HG03039 (cell line): ENCODE data around the gene RASL11B.
"Not testable (repeated sequence)": the region's sequence is repeated elsewhere in the genome, so short reads cannot be mapped to it uniquely, and the experiment has no call there.

Experiments used
- ATAC-seq: cut with Tn5 transposase; IDR thresholded peaks from one replicate; pipeline ENCODE4 v1.9.1; 2021; ENCODE audit warnings: mild to moderate bottlenecking, moderate library complexity; ENCODE audit not compliant: unreplicated experiment

Gene RASL11B, protein sequence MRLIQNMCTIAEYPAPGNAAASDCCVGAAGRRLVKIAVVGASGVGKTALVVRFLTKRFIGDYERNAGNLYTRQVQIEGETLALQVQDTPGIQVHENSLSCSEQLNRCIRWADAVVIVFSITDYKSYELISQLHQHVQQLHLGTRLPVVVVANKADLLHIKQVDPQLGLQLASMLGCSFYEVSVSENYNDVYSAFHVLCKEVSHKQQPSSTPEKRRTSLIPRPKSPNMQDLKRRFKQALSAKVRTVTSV

DNA sequence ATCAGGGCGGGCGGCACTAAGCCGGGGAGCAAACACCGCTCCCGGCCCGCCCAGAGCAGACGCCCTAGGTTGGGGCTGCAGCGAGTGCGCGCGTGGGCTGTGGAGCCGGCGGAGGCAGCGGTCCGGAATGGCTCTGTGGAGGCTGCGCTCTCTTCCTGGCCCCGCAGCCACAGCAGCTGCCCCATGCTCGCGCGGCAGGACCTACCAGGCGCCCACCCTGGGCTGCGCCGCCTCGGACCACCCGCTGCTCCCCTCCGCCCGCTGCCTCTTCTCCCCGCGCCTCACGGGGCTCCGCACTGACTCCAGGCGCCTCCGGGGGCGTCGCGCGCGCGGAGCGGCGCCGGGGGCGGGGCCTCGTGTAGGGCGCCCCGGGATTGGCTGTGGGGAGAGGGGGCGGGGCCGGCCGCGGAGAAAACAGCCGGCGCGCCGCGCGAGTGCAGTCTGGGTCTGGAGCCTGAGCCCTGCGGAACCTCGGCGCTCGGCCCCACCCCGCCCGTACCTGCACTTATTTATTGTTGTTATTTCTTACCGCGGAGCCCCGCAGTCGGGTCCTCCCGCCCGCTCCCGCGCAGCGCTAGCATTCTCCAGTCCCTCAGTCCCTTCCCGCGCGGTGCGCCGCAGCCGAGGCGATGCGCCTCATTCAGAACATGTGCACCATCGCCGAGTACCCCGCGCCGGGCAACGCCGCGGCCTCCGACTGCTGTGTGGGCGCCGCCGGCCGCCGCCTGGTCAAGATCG is at the start of gene RASL11B:
Gene RASL11B (plus strand): TSS at position 439 of the 738 bp plus-strand sequence. CDS start 191 bp downstream, at position 630.
- peak; percentile 98 for ATAC-seq

DNA sequence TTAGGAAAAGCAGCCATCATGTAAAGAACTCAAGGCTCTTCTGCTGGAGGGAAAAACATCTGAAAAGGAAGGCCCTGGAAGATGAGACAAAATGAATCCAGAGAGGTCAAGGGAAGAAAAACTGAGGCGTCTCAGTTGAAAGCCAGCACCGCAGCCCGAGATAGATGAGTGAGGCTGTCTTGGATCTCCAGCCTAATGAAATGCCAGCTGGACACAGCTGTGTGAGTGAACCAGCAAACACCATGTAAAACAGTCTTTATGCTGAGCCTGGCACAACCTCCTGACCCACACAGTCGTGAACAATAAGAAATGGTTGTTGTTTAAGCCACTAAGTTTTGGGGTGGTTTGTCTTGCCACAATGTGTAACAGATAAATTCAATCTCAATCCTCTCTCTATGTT is 48.6 kb upstream of the RASL11B start:
- ATAC-seq = no peak

DNA sequence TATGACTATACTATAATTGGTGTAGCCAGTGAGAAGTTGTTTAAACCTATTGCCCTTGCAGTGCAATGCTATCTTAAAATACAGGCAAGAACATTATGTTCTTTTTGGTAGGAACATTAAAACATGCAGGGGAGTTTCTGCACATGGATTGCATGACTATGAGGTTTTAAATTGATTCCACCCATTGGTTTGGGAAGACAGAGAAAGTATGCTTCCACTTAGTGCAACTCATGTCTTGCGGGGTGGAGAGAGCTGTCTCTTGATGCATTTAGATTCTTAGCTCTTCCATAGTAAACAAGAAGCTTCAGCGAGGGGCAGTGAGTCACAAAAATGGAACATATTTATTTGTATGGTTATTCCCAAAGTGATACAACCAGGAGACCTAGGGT is 39.5 kb upstream of the RASL11B start:
- no peak for ATAC-seq

DNA sequence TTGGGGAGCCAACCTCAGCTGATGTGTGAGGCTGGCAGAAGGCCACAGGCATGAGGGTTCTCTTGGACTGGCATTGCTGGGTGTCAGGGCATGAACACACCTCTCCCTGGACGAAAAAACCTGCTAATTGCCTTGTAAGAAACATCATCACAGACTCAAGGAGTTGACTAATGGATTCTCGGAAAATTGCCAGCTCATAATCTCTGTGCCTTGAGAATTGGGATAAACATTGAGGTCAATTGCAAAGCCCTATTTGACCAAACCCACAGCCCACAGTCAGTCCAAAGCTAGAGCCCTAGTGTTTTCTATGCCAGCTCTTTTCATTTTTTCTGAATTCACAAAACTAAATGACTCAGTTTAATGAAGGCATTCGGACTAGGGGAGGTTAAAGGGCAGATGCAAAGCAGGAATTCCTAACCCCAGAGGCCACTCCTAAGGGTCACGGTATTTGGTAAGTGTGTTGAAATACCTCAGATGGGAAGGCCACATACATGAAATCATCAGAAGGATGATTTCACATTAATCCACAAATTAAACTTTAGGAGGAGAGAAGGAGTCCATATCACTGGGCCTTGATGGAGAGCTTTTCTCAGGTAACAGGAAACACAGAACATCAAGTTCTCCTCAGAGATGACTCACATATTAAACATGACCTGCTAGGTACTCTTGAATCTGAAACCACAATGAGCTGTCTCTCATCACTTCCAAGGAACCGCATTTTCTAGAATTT is 39.0 kb upstream of the RASL11B start:
- no peak for ATAC-seq

DNA sequence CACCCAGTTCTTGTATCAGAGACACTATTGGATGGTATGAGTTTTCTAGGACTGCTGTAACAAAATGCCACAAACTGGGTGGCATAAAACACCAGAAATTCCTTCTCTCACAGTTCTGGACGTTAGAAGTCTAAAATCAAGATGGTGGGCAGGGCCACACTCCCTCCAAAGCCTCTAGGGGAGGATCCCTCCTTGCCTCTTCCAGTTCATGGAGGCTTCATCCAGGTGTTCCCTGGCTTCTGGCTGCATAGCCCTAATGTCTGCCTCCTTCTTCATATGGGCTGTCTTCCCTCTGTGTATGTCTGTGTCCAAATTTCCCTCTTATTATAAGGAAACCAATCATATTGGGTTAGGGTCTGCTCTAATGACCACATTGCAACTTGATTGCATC is 38.4 kb upstream of the RASL11B start:
- ATAC-seq = no peak

DNA sequence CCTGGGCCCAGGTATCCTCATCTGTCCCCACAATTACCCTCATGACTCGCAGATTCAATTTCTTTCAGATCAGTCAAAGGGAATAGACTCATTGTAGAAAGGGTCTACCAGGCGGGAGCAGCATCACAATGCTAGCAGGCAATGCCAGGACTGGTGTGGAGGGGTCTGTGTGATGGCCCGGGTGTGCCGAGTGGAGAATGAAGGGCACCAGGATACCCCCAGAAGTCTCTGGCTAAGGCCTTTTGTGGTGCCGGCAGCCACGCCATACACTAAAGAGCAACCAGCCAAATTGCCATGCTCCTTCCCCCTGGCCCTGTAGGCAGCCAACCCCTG is 37.9 kb upstream of the RASL11B start:
- no peak for ATAC-seq

DNA sequence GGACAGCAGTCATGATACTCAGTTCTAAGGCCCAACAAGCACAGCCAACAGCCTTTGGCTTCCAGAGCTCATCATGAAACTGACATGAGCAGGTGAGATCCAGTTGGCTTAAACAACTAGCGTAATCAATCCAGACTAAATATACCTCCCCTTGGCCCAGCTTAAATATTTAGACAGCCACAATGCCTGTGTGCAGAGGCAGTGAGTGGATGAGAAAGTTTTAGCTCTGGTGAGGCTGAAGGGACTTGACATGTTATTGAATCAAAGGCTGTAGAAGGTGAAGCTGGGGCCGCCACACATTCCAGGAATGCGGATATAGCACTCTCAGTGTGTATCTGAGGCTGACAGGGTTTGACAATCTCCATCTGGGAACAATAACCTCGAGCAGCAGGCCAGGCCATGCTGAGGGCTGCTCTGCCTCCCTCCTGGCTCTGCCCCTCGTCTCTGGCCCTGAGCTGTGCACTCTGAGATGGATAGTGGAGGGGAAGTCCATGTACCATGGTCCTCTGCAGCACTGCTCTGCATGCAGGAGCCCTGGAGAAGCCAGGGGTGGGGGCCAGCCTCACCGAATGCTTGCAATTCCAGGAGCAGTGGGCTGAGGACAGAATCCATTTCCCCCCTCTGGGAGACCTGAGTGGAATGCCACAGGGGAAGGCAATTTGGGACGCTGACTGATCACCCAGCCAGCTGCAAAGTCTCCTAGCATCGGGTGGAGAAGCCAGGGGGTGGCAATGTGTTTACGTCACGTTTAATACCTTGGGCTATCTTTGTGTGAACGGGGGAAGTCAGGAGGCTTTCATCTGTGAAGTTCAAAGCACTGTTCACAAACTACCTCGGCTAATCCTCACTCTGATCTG is 37.3 kb upstream of the RASL11B start:
- no peak for ATAC-seq

DNA sequence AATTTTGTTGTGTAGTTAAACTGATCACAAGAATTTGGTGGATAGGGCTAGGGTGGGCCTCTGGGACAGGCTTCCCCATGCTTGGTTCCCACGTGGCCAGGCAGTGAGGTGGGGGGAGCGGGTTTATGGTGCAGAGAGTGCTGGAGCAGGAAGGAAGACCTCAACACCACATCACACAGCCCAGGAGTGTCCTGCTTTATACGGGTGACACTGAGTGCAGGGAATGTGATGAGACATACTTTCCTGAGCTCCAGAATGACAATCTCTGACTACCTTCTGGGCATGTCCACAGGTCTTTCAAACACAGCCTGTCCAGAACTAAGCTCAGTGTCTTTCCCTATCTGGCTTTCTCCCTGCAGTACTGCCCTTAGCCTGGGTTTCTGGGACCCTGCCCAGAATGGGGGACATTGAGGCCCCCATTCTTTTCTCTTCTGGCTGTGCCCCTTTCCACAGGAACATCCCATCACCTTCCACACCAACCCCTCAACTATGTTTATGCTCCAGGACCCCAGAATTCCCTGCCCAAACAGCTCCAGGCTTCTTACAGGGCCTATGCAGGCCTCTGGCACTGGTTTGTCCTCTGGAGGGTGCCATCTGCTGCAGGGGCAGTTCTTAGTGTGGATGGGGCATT is 36.5 kb upstream of the RASL11B start:
- no peak for ATAC-seq

DNA sequence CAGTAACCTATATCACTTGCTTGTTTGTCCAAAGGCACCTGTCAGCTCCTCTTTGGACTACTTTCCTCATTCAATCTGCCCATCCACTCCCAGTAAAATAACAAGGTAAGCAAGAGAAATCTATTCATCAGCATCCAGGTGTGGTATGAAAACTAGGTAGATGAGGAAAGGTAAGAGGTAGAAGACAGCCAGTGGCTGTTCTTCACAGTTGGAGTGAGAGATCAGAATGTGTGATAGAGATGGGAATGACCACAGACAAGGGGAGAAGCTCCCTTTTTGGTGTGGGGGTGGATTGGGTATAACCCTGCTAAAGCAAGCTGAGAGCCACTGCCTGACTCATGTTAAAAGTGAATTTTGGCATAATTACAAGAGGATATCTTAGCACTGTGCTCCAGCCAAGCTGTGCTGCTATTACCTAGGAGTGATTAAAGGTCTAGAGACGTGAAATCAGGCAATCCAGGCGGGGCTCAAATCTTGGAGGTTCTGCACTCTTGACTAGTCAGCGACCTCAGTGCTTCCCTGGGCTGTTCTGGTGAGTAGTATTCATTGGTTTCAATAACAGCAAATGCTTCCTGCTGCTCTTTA is 28.1 kb upstream of the RASL11B start:
- no peak for ATAC-seq

DNA sequence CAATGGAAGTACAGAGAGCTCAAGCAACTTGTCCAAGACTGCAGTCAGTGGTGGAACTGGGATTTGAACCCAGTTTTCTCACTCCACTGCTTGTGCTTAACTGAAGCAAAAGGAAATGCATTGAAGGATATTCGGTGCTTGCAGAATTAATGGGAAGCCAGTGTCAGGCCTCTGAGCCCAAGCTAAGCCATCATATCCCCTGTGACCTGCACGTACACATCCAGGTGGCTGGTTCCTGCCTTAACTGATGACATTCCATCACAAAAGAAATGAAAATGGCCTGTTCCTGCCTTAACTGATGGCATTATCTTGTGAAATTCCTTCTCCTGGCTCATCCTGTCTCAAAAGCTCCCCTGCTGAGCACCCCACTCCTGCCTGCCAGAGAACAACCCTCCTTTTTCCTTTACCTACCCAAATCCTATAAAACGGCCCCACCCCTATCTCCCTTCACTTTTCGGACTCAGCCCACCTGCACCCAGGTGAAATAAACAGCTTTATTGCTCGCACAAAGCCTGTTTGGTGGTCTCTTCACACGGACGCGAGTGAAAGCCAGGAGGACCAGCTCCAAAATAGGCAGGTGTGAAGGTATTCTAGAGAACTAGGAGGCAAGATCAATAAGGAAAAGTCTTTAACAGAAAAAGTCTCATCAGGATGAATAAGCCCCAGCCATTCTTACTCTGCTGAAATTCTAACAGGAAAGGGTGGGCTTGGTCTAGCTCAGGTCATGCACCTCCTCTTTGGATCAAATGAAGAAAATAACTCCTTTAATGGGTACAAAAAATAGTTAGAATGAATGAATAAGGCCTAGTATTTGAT is 27.3 kb upstream of the RASL11B start:
- not testable (repeated sequence) for ATAC-seq

DNA sequence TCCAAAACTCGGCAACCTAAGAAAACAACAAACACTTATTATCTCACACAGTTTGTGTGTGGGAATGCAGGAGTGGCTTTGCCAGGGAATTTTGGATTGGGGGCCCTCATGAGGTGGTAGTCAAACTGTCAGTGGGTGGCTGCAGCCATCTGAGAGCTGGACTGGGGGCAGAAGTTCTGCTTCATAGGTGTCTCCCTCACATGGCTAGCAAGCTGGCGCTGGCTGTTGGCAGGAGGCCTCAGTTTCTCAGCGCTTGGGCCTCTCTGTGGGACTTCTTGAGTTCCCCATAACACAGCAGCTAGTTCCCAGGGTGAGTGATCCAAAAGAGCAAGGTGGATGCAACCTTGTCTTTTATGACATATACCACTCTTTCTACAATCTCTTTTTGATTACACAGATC is 26.0 kb upstream of the RASL11B start:
- ATAC-seq = no peak

DNA sequence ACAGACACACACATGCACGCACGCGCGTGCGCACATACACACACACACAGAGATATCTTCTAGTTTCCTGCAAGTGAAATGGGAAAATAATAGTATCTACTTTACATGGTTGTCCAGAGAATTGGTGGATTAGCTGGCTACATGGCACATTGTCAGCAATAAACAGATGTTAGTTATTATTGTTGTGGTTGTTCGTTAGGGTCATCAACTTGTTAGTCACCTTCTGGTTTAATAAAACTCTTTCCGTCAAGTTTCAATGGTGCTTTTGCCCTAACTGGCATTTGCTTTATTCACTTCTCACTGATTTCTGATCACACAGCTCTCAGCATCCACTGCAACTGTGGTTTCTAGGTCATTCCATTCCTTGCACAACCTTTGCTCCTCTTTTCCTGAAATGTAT is 25.4 kb upstream of the RASL11B start:
- no peak for ATAC-seq

DNA sequence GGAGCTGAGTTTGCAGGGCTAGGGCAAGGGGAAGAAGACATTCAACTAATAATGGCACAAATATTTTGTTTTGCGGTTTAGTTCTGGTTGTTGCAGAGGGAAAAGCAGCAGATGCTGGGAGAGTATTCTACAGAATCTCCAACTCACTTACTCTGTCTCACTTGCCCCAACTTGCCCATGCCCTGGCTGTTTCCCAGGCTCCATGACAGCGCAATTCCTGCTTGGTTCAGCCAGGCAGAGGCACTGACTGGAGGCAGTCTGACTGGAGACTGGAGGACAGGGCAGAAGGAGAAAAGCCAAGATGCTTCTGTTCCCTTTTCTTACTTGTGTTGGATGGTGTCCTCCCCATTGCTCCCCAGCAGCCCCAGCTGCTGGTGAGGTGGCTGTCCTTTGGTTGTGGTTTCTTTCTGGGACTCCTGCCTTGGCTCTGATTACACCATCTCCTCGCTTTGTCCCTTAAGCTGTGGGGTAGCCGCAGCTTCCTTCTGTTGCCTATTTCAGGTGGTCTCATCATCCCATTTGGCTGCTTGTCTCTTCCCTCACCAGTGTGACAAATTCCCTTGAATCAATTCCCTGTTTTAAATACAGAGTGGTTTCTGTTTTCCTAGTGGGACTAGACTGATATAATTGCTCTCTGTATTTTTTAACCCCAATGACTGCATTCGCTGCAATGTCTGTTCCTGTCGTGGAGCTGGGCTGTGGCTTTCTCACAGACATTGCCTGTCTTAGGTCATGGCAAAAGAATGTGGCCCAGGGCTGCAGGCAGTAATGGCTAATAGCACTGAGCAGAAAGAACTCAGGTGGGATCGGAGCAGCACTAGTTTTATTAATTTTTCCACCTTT is 24.2 kb upstream of the RASL11B start:
- ATAC-seq = no peak

DNA sequence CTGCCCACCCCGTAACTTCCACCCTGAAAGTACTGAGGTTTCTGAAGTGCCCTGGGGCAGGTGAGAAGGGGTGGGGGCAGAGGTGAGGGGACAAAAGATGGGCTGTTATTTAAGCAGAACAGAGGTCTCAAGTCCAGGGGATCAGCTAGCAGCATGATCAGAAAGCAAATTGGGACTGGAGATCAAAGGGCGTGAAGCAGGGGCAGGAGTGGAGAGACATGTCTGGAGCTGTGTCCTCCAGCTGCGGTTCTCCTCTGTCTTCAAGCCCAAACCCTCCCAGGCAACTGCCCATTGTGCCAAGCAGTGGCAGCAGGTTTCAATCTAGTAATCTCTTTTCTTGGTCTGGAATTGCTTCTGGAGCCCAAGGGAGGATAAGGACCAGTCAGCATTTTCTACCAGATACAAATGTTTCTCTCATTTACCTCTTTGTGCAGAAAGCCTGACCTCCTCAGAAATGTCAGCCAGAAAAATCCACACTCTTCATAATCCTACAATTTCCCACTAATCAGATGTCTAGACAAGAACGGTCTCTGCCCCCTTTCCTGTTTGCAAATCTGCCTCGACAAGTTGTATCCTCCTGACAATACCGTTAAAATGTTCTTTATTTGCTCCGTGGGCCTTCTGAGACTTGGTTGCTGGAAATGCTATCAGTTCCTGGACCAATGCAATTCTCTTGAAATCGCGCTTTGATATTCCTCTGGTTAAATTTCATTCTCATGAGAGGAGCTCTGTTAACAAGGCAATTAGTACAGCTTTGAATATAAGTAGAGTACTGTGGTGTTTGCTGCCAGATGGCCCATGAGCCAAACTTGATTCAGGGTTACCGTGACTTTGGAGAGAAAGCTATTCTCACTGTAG is 23.2 kb upstream of the RASL11B start:
- no peak for ATAC-seq

DNA sequence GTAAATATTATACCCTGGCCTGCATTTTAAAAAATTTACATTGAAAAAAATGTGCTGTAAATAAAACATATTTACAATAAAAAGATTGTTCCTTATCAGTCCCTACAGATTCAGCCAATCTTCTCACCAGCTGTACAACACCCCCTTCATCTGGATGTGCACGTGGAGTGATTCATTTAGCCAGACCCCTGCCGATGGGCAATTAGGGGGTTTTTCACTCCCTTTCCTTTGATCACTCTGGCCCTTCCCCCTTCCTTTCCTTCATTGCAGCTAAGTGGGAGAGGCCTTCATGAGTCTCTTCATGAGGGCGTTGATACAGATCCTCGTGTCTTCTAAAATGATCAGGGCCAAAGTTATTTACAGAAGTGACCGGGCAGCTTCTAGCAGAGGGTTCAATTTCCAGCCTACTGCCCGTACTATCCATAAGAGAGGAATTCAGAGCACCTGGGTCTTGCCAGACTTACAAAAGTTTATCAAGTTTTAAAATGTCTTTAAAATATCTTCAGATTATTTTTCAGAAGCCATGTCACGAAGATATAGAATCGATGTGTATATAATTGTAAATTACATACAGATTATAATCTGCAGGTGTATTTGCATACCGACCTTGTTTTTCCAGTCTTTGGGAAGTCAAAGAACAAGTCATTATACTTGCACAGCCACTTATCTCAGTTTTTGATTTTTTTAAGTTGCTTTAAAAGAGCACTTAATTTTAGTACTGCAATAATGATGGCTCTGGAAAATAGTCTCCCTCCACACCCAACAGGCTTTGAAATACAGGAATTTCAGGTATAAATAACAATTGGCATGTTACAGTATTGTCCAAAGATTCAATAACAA is 21.4 kb upstream of the RASL11B start:
- ATAC-seq = no peak

DNA sequence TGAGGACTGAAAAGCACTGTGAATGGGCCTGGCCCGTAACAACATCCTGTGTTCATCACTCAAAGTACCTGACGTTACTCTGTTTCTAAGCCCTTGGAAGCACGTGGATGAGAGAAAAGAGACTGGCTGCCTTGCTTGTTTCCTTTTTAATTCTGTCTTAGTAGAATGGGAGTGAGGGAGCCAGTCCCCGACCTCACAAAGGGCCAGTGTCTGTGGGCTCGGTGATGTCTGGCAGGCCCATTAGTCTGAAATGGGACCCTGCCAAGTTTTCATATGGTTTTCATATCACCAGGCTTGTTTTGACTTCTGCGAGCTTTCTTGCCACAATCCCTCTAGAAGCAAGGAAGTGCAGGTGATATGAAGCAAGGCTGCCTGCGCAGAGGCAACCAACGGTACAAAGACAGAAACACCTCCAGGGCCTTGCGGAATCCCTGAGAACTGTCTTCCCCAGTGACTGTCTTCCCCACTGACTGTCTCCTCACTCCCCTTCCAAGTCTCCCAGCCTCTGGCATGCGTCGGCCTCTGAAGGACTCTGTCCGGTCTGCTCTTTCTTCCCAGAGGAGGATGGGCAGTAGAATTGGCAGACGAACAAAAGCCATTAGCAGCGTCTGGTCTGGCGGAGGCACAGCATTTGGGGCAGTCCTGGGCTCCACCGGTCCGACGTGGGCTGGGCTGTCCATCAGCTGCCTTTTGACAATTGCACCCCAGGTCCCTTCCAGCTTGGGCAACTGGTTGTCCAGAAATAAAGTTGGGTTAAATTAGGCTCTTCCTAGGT is 20.2 kb upstream of the RASL11B start:
- no peak for ATAC-seq
